Measurements from ENCODE around the gene DNAL1. TPM values are rescaled to one million over a fixed set of nuclear protein-coding genes. Genes with fewer than 3 reads are reported as not detected.

Gene DNAL1
- total and polyA plus RNA-seq, 9 of the 15 experiments (the other 6 are each of a cell fraction or from before 2014, with no cell fraction given): 1.6 to 11.7 (median 4.8) TPM

DNA sequence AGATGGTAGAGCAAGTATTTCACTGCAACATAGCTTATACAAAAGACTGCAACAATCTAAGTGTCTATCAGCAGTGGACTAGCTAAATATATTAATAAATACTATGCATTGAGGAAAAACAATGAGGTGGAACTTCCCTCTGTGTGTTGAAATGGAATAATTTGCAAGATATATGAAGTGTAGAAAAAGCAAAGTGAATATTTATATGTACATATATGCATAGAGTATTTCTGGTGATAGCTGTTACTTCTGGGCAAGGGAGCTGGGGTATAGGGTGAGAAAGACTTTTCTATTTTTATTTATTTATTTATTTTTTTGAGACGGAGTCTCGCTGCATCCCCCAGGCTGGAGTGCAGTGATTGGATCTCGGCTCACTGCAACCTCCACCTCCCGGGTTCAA, 33.9 kb downstream of the DNAL1 start (continued):
- TF ChIP-seq CBFB (CRISPR knock-in tag; IDR thresholded peaks at IDR 0.05) (no peak), ILF3 (IDR thresholded peaks at IDR 0.05; ENCODE audit: borderline replicate concordance) (no peak), ZNF134 (CRISPR knock-in tag; conservative IDR thresholded peaks at IDR 0.05) (no peak), ZFPM2 (CRISPR knock-in tag; IDR thresholded peaks at IDR 0.05) (no peak), SRSF3 (IDR thresholded peaks at IDR 0.05; ENCODE audit: insufficient read depth, low read length) (no peak), ZNF79 (CRISPR knock-in tag; IDR thresholded peaks at IDR 0.05; ENCODE audit: low read depth) (no peak), ZNF77 (CRISPR knock-in tag; IDR thresholded peaks at IDR 0.05) (no peak)
- TF ChIP-seq, protein P1, sequence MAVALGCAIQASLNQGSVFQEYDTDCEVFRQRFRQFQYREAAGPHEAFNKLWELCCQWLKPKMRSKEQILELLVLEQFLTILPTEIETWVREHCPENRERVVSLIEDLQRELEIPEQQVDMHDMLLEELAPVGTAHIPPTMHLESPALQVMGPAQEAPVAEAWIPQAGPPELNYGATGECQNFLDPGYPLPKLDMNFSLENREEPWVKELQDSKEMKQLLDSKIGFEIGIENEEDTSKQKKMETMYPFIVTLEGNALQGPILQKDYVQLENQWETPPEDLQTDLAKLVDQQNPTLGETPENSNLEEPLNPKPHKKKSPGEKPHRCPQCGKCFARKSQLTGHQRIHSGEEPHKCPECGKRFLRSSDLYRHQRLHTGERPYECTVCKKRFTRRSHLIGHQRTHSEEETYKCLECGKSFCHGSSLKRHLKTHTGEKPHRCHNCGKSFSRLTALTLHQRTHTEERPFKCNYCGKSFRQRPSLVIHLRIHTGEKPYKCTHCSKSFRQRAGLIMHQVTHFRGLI (CRISPR knock-in tag; IDR thresholded peaks at IDR 0.05): no peak

DNA sequence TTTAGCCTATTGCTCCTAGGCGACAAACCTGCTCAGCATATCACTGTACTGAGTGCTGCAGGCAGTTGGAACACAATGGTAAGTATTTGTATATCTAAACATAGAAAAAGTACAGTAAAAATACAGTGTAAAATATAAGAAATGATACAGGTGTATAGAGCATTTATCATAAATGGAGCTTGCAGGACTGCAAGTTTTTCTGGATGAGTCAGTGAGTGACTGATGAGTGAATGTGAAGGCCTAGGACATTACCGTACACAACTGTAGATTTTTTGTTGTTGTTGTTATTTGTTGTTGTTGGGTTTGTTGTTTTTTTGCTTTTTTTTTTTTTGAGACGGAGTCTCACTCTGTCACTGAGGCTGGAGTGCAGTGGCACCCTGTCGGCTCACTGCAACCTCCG, 36.0 kb downstream of the DNAL1 start:
- no peak overlapping the region for H3K27ac ChIP-seq (ENCODE audit: extremely low read depth, low read depth, low read length)
- CTCF ChIA-PET (ENCODE audit: low intra/inter-chr PET ratio): no interaction called here
- no peaks in the 10 kb centered on the region for H4K20me1 ChIP-seq (replicated peaks; ENCODE audit: control insufficient read depth, insufficient read depth, low read length)
- no peaks in the 10 kb centered on the region for H3K36me3 ChIP-seq (ENCODE audit: control insufficient read depth, insufficient read depth, low read length)
- H3K4me1 ChIP-seq (replicated peaks in 1 of 2; ENCODE audit: control insufficient read depth in 2 of 2, insufficient read depth in 2 of 2, low read length in 2 of 2): no peaks in the 10 kb centered on the region
- no peaks in the 10 kb centered on the region for H3K79me2 ChIP-seq (ENCODE audit: control insufficient read depth, insufficient read depth, low read length)
- no peaks in the 10 kb centered on the region for H3K27me3 ChIP-seq (ENCODE audit: control insufficient read depth in 2 of 2, insufficient read depth in 2 of 2, low read length in 2 of 2)
- no peak overlapping the region for H3K4me2 ChIP-seq (ENCODE audit: insufficient read depth, low read length)
- ATAC-seq (no peak), DNase-seq (ENCODE audit: extremely low read depth in 1 of 4, low spot score in 3 of 4) (no peak), FAIRE-seq (no peak)
- no peaks in the 10 kb centered on the region for H3K9me3 ChIP-seq (replicated peaks; ENCODE audit: control insufficient read depth, insufficient read depth, low read depth, low read length)
- no TSS peak for BruUV-seq (replicated peaks)
- no peaks in the 10 kb centered on the region for H3K9me1 ChIP-seq (ENCODE audit: control insufficient read depth, insufficient read depth, low read length)
- POLR2A ChIA-PET: no interaction called here
- intact Hi-C loops (cut with micrococcal nuclease): no loop called here
- H3K4me3 ChIP-seq: no peak overlapping the region
- no peak overlapping the region for H3K9ac ChIP-seq (ENCODE audit: insufficient read depth in 1 of 2, low read depth in 2 of 2, low read length in 2 of 2)
- in situ Hi-C loops (cut with MboI): no loop called here
- WGBS (ENCODE audit: insufficient coverage, low coverage, missing lambda C conversion rate): 78% methylated on average over 4 of the region's 5 CpGs
- H2AFZ ChIP-seq (ENCODE audit: low read depth, low read length): no peak overlapping the region
- TF ChIP-seq STAT5B (CRISPR knock-in tag; IDR thresholded peaks at IDR 0.05) (no peak), MAFG (tag; conservative IDR thresholded peaks at IDR 0.05) (no peak), POLR2H (tag; IDR thresholded peaks at IDR 0.05; ENCODE audit: low read depth) (no peak), LCOR (CRISPR knock-in tag; IDR thresholded peaks at IDR 0.05) (no peak), RBFOX2 (IDR thresholded peaks at IDR 0.05; ENCODE audit: low read depth, low read length) (no peak), PPARD (CRISPR knock-in tag; IDR thresholded peaks at IDR 0.05) (no peak)
- TF ChIP-seq, protein P2, sequence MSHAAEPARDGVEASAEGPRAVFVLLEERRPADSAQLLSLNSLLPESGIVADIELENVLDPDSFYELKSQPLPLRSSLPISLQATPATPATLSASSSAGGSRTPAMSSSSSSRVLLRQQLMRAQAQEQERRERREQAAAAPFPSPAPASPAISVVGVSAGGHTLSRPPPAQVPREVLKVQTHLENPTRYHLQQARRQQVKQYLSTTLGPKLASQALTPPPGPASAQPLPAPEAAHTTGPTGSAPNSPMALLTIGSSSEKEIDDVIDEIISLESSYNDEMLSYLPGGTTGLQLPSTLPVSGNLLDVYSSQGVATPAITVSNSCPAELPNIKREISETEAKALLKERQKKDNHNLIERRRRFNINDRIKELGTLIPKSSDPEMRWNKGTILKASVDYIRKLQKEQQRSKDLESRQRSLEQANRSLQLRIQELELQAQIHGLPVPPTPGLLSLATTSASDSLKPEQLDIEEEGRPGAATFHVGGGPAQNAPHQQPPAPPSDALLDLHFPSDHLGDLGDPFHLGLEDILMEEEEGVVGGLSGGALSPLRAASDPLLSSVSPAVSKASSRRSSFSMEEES (CRISPR knock-in tag; IDR thresholded peaks at IDR 0.05): no peak
- TF ChIP-seq, protein P3, sequence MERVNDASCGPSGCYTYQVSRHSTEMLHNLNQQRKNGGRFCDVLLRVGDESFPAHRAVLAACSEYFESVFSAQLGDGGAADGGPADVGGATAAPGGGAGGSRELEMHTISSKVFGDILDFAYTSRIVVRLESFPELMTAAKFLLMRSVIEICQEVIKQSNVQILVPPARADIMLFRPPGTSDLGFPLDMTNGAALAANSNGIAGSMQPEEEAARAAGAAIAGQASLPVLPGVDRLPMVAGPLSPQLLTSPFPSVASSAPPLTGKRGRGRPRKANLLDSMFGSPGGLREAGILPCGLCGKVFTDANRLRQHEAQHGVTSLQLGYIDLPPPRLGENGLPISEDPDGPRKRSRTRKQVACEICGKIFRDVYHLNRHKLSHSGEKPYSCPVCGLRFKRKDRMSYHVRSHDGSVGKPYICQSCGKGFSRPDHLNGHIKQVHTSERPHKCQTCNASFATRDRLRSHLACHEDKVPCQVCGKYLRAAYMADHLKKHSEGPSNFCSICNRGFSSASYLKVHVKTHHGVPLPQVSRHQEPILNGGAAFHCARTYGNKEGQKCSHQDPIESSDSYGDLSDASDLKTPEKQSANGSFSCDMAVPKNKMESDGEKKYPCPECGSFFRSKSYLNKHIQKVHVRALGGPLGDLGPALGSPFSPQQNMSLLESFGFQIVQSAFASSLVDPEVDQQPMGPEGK (CRISPR knock-in tag; IDR thresholded peaks at IDR 0.05; ENCODE audit: borderline replicate concordance): no peak
- TF ChIP-seq, protein P4, sequence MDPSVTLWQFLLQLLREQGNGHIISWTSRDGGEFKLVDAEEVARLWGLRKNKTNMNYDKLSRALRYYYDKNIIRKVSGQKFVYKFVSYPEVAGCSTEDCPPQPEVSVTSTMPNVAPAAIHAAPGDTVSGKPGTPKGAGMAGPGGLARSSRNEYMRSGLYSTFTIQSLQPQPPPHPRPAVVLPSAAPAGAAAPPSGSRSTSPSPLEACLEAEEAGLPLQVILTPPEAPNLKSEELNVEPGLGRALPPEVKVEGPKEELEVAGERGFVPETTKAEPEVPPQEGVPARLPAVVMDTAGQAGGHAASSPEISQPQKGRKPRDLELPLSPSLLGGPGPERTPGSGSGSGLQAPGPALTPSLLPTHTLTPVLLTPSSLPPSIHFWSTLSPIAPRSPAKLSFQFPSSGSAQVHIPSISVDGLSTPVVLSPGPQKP (CRISPR knock-in tag; IDR thresholded peaks at IDR 0.05): no peak

Measured in K562 (cell line).